Measurements from ENCODE around the gene TPCN2. TPM values are rescaled to one million over a fixed set of nuclear protein-coding genes. Genes with fewer than 3 reads are reported as not detected.
A peak's percentile ranks its signal among the peaks of the same experiment; 100 is the strongest.

The TPCN2 gene
- total and polyA plus RNA-seq, 9 of the 15 experiments (the other 6 are each of a cell fraction or from before 2014, with no cell fraction given): 0.66 to 10.2 (median 4.6) TPM

DNA sequence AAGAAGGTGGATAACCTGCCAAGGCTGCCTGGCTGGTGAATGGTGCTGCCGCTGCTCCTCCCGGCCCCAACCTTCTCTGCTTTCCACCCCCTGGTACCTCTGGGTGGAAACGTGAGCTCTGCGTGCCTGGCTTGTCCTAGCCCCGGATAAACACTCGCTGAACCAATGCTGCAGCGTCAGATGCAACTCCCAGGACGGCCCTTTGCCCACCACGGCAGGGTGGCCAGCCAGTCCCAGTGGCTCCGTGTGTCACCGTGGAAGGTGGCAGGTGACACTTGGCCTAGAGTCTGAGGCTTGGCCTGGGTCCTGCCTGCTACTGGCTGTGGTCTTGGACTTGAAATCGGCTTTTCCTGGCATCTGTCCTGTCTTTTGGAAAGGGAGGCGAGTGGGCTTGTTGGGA is 47.7 kb downstream of the TPCN2 start:
- H3K36me3 ChIP-seq (ENCODE audit: control insufficient read depth, insufficient read depth, low read length): no peaks in the 10 kb centered on the region
- no peaks in the 10 kb centered on the region for H3K9me1 ChIP-seq (ENCODE audit: control insufficient read depth, insufficient read depth, low read length)
- H3K27me3 ChIP-seq (ENCODE audit: control insufficient read depth in 2 of 2, insufficient read depth in 2 of 2, low read length in 2 of 2): peaks cover 6 to 60% of the 10 kb centered on the region in 2 experiments; a peak in 4 of 5 replicates
- H4K20me1 ChIP-seq (replicated peaks; ENCODE audit: control insufficient read depth, insufficient read depth, low read length): peaks cover 11% of the 10 kb centered on the region
- H3K4me3 ChIP-seq: no peak overlapping the region
- H2AFZ ChIP-seq (ENCODE audit: low read depth, low read length): no peak overlapping the region
- DNase-seq (ENCODE audit: extremely low read depth in 1 of 4, low spot score in 3 of 4) (no peak), FAIRE-seq (no peak), ATAC-seq (no peak)
- POLR2A ChIA-PET: interaction anchor here (1.2 to 1.3 kb wide), 2 partner anchors 8 to 548 kb away, joined by 4 to 6 read pairs; no protein-coding TSS in a partner anchor
- H3K27ac ChIP-seq (ENCODE audit: extremely low read depth, low read depth, low read length): no peak overlapping the region
- BruUV-seq (replicated peaks): no TSS peak
- H3K79me2 ChIP-seq (ENCODE audit: control insufficient read depth, insufficient read depth, low read length): no peaks in the 10 kb centered on the region
- H3K9ac ChIP-seq (ENCODE audit: insufficient read depth in 1 of 2, low read depth in 2 of 2, low read length in 2 of 2): no peak overlapping the region
- CTCF ChIA-PET (ENCODE audit: low intra/inter-chr PET ratio): interaction anchor here (0.6 kb wide), 1 partner anchor 19 kb away, joined by 3 read pairs; no protein-coding TSS in a partner anchor
- 0 out of 2 replicates have a peak, but pooled peaks cover 3% of the 10 kb centered on the region for H3K9me3 ChIP-seq (replicated peaks; ENCODE audit: control insufficient read depth, insufficient read depth, low read depth, low read length)
- 2% methylated on average over 11 of the region's 13 CpGs for WGBS (ENCODE audit: insufficient coverage, low coverage, missing lambda C conversion rate)
- H3K4me1 ChIP-seq (replicated peaks in 1 of 2; ENCODE audit: control insufficient read depth in 2 of 2, insufficient read depth in 2 of 2, low read length in 2 of 2): peaks cover 0 to 20% of the 10 kb centered on the region in 2 experiments; a peak in 2 of 5 replicates
- in situ Hi-C loops (cut with MboI) (no loop called here), intact Hi-C loops (cut with micrococcal nuclease) (no loop called here)
- no peak for TF ChIP-seq TAL1 (IDR thresholded peaks at IDR 0.05)
- TF ChIP-seq POLR2G (IDR thresholded peaks at IDR 0.05; ENCODE audit: low read depth, low read length): 0 out of 2 replicates have a peak, but pooled peaks have one; percentile 16
- no peak for TF ChIP-seq SP2 (IDR thresholded peaks at IDR 0.05; ENCODE audit: extremely low read depth, low read depth, low read length, poor library complexity, severe bottlenecking)
- no peak overlapping the region for H3K4me2 ChIP-seq (ENCODE audit: insufficient read depth, low read length)

DNA sequence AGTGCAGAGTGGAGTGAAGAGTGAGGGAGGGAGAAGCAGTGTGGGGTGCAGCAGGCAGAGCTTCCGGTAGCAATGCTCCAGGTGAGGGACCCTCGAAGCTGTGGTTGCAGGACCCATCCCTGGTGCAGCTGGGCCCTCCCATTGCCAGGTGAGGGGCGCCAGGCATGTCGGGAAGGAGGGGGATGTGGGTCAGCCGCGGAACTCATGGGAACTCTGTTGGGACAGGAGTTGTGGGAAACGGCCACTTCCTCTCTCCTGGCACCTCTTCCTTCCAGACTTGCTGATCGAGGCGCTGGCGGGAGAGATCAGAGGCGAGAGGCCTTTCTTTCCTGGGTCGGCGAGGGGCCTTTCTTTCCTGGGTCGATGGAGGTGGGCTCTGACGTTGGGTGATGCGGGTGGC is 48.5 kb downstream of the TPCN2 start:
- H3K27me3 ChIP-seq (ENCODE audit: control insufficient read depth in 2 of 2, insufficient read depth in 2 of 2, low read length in 2 of 2): peaks cover 6 to 65% of the 10 kb centered on the region in 2 experiments; a peak in 4 of 5 replicates
- no peaks in the 10 kb centered on the region for H3K9me1 ChIP-seq (ENCODE audit: control insufficient read depth, insufficient read depth, low read length)
- POLR2A ChIA-PET: interaction anchor here (1.2 to 1.3 kb wide), 2 partner anchors 9 to 547 kb away, joined by 4 to 6 read pairs; no protein-coding TSS in a partner anchor
- FAIRE-seq (no peak), ATAC-seq (no peak), DNase-seq (ENCODE audit: extremely low read depth in 1 of 4, low spot score in 3 of 4) (no peak)
- H3K36me3 ChIP-seq (ENCODE audit: control insufficient read depth, insufficient read depth, low read length): no peaks in the 10 kb centered on the region
- H2AFZ ChIP-seq (ENCODE audit: low read depth, low read length): no peak overlapping the region
- H3K4me1 ChIP-seq (replicated peaks in 1 of 2; ENCODE audit: control insufficient read depth in 2 of 2, insufficient read depth in 2 of 2, low read length in 2 of 2): peaks cover 0 to 20% of the 10 kb centered on the region in 2 experiments; a peak in 2 of 5 replicates
- H4K20me1 ChIP-seq (replicated peaks; ENCODE audit: control insufficient read depth, insufficient read depth, low read length): peaks cover 11% of the 10 kb centered on the region
- no peaks in the 10 kb centered on the region for H3K79me2 ChIP-seq (ENCODE audit: control insufficient read depth, insufficient read depth, low read length)
- no peak overlapping the region for H3K27ac ChIP-seq (ENCODE audit: extremely low read depth, low read depth, low read length)
- no peaks in the 10 kb centered on the region for H3K9me3 ChIP-seq (replicated peaks; ENCODE audit: control insufficient read depth, insufficient read depth, low read depth, low read length)
- 12% methylated on average over 16 of the region's 16 CpGs for WGBS (ENCODE audit: insufficient coverage, low coverage, missing lambda C conversion rate)
- H3K9ac ChIP-seq (ENCODE audit: insufficient read depth in 1 of 2, low read depth in 2 of 2, low read length in 2 of 2): peak overlapping the region in 1 of 2 experiments; percentile 64; a peak in 2 of 4 replicates
- in situ Hi-C loops (cut with MboI): no loop called here
- CTCF ChIA-PET (ENCODE audit: low intra/inter-chr PET ratio): no interaction called here
- BruUV-seq (replicated peaks): no TSS peak
- intact Hi-C loops (cut with micrococcal nuclease): no loop called here
- TF ChIP-seq POLR2H (tag; IDR thresholded peaks at IDR 0.05; ENCODE audit: low read depth) (no peak), ZBTB8A (IDR thresholded peaks at IDR 0.05; ENCODE audit: partially characterized antibody) (no peak), CCAR2 (IDR thresholded peaks at IDR 0.05; ENCODE audit: low read depth, low read length) (no peak), ZSCAN32 (CRISPR knock-in tag; IDR thresholded peaks at IDR 0.05) (no peak), LARP7 (IDR thresholded peaks at IDR 0.05) (no peak)
- H3K4me3 ChIP-seq: no peak overlapping the region
- H3K4me2 ChIP-seq (ENCODE audit: insufficient read depth, low read length): no peak overlapping the region

All from K562 (cell line).